Right lobe of liver (tissue), 4 donors: ENCODE results near the gene RAB35.

Experiments used
- POLR2A ChIP-seq: fragments of 450-650 bp; IDR thresholded peaks from one replicate; pipeline ENCODE4 v1.6.1; 2017; ENCODE audit warnings: antibody characterized with exemption, mild to moderate bottlenecking
- TF ChIP-seq, protein P1 (sequence below), 4 donors: fragments of 200-600 bp in 3 of 4; fragments of 450-650 bp in 1 of 4; IDR thresholded peaks; one replicate each; pipeline versions ENCODE4 v1.5.1 to v1.8.0; 2016 to 2022; ENCODE audit warnings: antibody characterized with exemption in 4 of 4, mild to moderate bottlenecking in 2 of 4
- donor health status: DM: no; HTN: no; CAD: no.
- donor health status: DM: no; HTN: no; CAD: no.
- donor health status: DM: no; HTN: yes; CAD: no.

DNA sequence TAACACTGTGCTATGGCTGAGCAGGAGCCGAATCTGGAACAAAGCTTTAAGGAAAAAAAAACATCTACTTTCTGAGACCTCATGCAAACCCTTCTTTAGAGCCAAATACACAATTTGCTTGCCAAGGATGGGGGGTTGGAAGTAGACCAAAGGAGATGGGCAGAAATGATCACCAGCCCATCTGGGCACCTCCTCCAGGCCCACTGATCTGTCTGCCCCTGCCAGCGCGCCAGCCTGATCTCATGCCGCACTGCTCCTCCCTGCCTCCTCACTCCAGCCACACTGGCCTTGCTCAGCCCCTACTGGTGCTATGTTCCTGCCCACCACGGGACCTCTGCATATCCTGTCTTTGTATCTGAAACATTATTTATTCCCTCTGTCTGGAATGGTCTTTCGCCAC, 24.8 kb upstream of the RAB35 start:
- TF ChIP-seq, protein P1, sequence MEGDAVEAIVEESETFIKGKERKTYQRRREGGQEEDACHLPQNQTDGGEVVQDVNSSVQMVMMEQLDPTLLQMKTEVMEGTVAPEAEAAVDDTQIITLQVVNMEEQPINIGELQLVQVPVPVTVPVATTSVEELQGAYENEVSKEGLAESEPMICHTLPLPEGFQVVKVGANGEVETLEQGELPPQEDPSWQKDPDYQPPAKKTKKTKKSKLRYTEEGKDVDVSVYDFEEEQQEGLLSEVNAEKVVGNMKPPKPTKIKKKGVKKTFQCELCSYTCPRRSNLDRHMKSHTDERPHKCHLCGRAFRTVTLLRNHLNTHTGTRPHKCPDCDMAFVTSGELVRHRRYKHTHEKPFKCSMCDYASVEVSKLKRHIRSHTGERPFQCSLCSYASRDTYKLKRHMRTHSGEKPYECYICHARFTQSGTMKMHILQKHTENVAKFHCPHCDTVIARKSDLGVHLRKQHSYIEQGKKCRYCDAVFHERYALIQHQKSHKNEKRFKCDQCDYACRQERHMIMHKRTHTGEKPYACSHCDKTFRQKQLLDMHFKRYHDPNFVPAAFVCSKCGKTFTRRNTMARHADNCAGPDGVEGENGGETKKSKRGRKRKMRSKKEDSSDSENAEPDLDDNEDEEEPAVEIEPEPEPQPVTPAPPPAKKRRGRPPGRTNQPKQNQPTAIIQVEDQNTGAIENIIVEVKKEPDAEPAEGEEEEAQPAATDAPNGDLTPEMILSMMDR (IDR thresholded peaks at IDR 0.05): no peak
- no peak for TF ChIP-seq POLR2A
